Keratinocyte (primary cell): ENCODE measurements around the gene LHFPL6. TPM values are rescaled to one million over a fixed set of nuclear protein-coding genes. Genes with fewer than 3 reads are reported as not detected.

ENCODE experiments used
- DNase-seq: peaks from one replicate; pipeline ENCODE4 v3.0.0-alpha.2; 2011; ENCODE audit warnings: low read depth, missing footprints, low spot score
- FAIRE-seq: peaks from 2 replicates; lab custom pipeline; 2011; peaks lifted over from hg19 to GRCh38; lab: Jason Lieb, UNC
- H2AFZ ChIP-seq: 2 replicates; pipeline ENCODE4 v1.6.0; 2012; ENCODE audit warnings: low read length, control low read depth, inconsistent platforms; ENCODE audit not compliant: control insufficient read depth
- H3K27ac ChIP-seq: 2 replicates; pipeline ENCODE4 v1.5.1; 2011; ENCODE audit warnings: low read length; ENCODE audit not compliant: control insufficient read depth, insufficient read depth
- H3K27me3 ChIP-seq: 3 replicates; pipeline ENCODE4 v1.6.0; 2011; ENCODE audit warnings: low read length; ENCODE audit not compliant: control insufficient read depth, insufficient read depth; ENCODE audit errors: extremely low read depth
- H3K36me3 ChIP-seq, 2 experiments: 2 replicates in 1 of 2; 3 replicates in 1 of 2; pipeline ENCODE4 v1.5.1; 2011; ENCODE audit warnings: low read length in 2 of 2, mild to moderate bottlenecking in 1 of 2; ENCODE audit not compliant: control insufficient read depth in 2 of 2, insufficient read depth in 2 of 2; ENCODE audit errors: extremely low read depth in 1 of 2
- H3K4me1 ChIP-seq: 3 replicates; pipeline ENCODE4 v1.5.1; 2011; ENCODE audit warnings: low read length; ENCODE audit not compliant: control insufficient read depth, insufficient read depth; ENCODE audit errors: extremely low read depth
- H3K4me2 ChIP-seq: 3 replicates; pipeline ENCODE4 v1.6.0; 2011; ENCODE audit warnings: low read depth, low read length; ENCODE audit not compliant: control insufficient read depth, insufficient read depth; ENCODE audit errors: extremely low read depth
- H3K4me3 ChIP-seq, 3 experiments: fragments of 200-600 bp in 1 of 3; sonication (generic) in 1 of 3; 2 replicates in 2 of 3; 3 replicates in 1 of 3; pipeline ENCODE4 v1.5.1; 2011 to 2016; ENCODE audit warnings: low read length in 3 of 3, mild to moderate bottlenecking in 3 of 3, control low read depth in 2 of 3, inconsistent platforms in 1 of 3, low read depth in 1 of 3, mixed read lengths in 1 of 3, mixed run types in 1 of 3, moderate library complexity in 1 of 3; ENCODE audit not compliant: control insufficient read depth in 2 of 3, insufficient read depth in 2 of 3; ENCODE audit errors: extremely low read depth in 1 of 3
- H3K79me2 ChIP-seq: 2 replicates; pipeline ENCODE4 v1.6.0; 2012; ENCODE audit warnings: low read length; ENCODE audit not compliant: control insufficient read depth, insufficient read depth
- H3K9ac ChIP-seq: 3 replicates; pipeline ENCODE4 v1.6.0; 2011; ENCODE audit warnings: low read length; ENCODE audit not compliant: control insufficient read depth, insufficient read depth; ENCODE audit errors: extremely low read depth
- H3K9me1 ChIP-seq: 3 replicates; pipeline ENCODE4 v1.6.0; 2011; ENCODE audit warnings: low read length; ENCODE audit not compliant: control insufficient read depth, insufficient read depth; ENCODE audit errors: extremely low read depth
- H3K9me3 ChIP-seq: 2 replicates; pipeline ENCODE4 v1.5.1; 2012; ENCODE audit warnings: low read depth, low read length; ENCODE audit not compliant: control insufficient read depth
- H4K20me1 ChIP-seq: 3 replicates; pipeline ENCODE4 v1.6.0; 2011; ENCODE audit warnings: low read length; ENCODE audit not compliant: control insufficient read depth, insufficient read depth; ENCODE audit errors: extremely low read depth
- EZH2 ChIP-seq: IDR thresholded peaks from one replicate; pipeline ENCODE4 v1.6.1; 2012; ENCODE audit warnings: inconsistent platforms, mild to moderate bottlenecking, low read length, moderate library complexity
- dilution Hi-C: fragments of 300-500 bp; cut with MboI; formaldehyde crosslinking; loops from one replicate; pipeline ENCODE4 v1.7.0; 2020; ENCODE audit warnings: low sequenced_read_pairs; ENCODE audit not compliant: extremely low pct_ligation_motif_present
- polyA plus RNA-seq, 5 experiments: library from polyadenylated mRNA; depleted of rRNA in 3 of 5; stranded (reverse) in 3 of 5; stranded (forward) in 1 of 5; unstranded in 1 of 5; fragments of >200 nt; gene quantifications; 1 replicate in 1 of 5; 2 replicates in 3 of 5; 3 replicates in 1 of 5; pipeline versions ENCODE4 v1.2.1 to v1.2.3, GENCODE V29; 2011 to 2012; ENCODE audit warnings: missing spikeins in 2 of 5, low read depth in 1 of 5, low replicate concordance in 1 of 5
- TF ChIP-seq, protein P1 (sequence below), 3 experiments: IDR thresholded peaks in 1 of 3; conservative IDR thresholded peaks in 1 of 3; optimal IDR thresholded peaks in 1 of 3; 2 replicates in 2 of 3; 3 replicates in 1 of 3; pipeline versions ENCODE3 to v1.5.1; 2011; ENCODE audit warnings: low read length in 3 of 3, mild to moderate bottlenecking in 3 of 3, moderate library complexity in 2 of 3, control low read depth in 1 of 3, inconsistent platforms in 1 of 3; ENCODE audit not compliant: insufficient read depth in 2 of 3; ENCODE audit errors: extremely low read depth in 1 of 3

LHFPL6 gene
- polyA plus RNA-seq, 1 donor (not counting 4 experiments of a cell fraction or from before 2014, with no cell fraction given) = 15.8 TPM

DNA sequence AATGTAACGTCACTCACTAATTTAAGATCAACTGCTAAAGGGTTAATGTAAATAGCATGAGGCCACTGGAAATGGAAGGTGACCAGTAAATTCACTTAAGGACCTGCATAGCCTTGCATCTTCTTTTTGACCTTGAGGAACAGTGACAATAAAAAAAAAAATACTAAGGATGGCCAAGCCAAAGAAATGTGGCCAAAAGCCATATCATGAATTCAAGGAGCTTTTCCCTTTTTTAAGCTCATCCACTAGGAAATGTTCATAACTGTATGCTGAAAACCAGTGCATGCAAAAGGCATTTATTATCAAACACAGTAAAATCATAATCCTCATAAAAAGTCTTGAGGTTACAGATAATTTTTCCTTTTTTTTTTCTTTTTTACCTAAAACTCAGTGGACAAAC lies 77.5 kb downstream of the LHFPL6 start:
- no peak for DNase-seq
- Histone ChIP-seq H3K36me3 (no peaks in the 10 kb centered on the region), H3K4me3 (no peak overlapping the region), H2AFZ (no peak overlapping the region), H3K27ac (no peak overlapping the region), H3K4me2 (no peak overlapping the region), H3K79me2 (peaks cover 2% of the 10 kb centered on the region), H3K4me1 (peaks cover 29% of the 10 kb centered on the region), H3K9me3 (no peaks in the 10 kb centered on the region), H3K27me3 (no peaks in the 10 kb centered on the region), H3K9me1 (no peaks in the 10 kb centered on the region), H4K20me1 (no peaks in the 10 kb centered on the region), H3K9ac (no peak overlapping the region)
- TF ChIP-seq EZH2 = no peak
- TF ChIP-seq, protein P1, sequence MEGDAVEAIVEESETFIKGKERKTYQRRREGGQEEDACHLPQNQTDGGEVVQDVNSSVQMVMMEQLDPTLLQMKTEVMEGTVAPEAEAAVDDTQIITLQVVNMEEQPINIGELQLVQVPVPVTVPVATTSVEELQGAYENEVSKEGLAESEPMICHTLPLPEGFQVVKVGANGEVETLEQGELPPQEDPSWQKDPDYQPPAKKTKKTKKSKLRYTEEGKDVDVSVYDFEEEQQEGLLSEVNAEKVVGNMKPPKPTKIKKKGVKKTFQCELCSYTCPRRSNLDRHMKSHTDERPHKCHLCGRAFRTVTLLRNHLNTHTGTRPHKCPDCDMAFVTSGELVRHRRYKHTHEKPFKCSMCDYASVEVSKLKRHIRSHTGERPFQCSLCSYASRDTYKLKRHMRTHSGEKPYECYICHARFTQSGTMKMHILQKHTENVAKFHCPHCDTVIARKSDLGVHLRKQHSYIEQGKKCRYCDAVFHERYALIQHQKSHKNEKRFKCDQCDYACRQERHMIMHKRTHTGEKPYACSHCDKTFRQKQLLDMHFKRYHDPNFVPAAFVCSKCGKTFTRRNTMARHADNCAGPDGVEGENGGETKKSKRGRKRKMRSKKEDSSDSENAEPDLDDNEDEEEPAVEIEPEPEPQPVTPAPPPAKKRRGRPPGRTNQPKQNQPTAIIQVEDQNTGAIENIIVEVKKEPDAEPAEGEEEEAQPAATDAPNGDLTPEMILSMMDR (optimal IDR thresholded peaks at IDR 0.05 in 1 of 3, IDR thresholded peaks at IDR 0.05 in 1 of 3, conservative IDR thresholded peaks at IDR 0.05 in 1 of 3; ENCODE audit: extremely low read depth in 1 of 3, insufficient read depth in 2 of 3, low read length in 3 of 3) = no peak
- dilution Hi-C loops = no loop called here
- FAIRE-seq = no peak

DNA sequence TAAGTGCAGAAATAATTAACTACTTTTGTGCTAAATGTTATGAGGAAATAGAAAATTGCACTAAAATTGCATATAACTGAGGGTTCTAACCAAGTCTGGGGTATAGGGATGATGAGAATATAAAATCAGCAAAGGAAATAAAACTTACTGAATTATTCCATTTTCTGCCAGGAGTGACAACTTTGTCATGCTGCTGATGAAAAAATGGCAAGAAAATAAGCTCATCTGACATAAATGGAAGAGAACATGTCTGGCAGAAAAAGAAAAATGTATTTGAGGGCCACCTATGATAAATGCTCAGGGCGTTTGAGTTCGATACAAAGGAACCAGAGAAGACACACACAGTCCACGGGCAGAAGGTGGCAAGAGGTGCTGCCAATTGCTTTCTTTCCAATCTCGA lies 78.2 kb downstream of the LHFPL6 start:
- H3K27ac ChIP-seq = no peak overlapping the region
- no peaks in the 10 kb centered on the region for H3K9me3 ChIP-seq
- H2AFZ ChIP-seq = no peak overlapping the region
- peaks cover 29% of the 10 kb centered on the region for H3K4me1 ChIP-seq
- DNase-seq = no peak
- no peak overlapping the region for H3K4me3 ChIP-seq
- no peaks in the 10 kb centered on the region for H3K9me1 ChIP-seq
- dilution Hi-C loops = no loop called here
- H3K27me3 ChIP-seq = no peaks in the 10 kb centered on the region
- H3K4me2 ChIP-seq = no peak overlapping the region
- no peak for FAIRE-seq
- no peak for TF ChIP-seq EZH2
- TF ChIP-seq, protein P1 (optimal IDR thresholded peaks at IDR 0.05 in 1 of 3, IDR thresholded peaks at IDR 0.05 in 1 of 3, conservative IDR thresholded peaks at IDR 0.05 in 1 of 3; ENCODE audit: extremely low read depth in 1 of 3, insufficient read depth in 2 of 3, low read length in 3 of 3) = no peak
- H3K79me2 ChIP-seq = peaks cover 2% of the 10 kb centered on the region
- no peak overlapping the region for H3K9ac ChIP-seq
- H4K20me1 ChIP-seq = no peaks in the 10 kb centered on the region
- no peaks in the 10 kb centered on the region for H3K36me3 ChIP-seq
